A549 (cell line): ENCODE results near the gene SS18. TPM values are rescaled to one million over a fixed set of nuclear protein-coding genes. Genes with fewer than 3 reads are reported as not detected.

Source experiments
- ATAC-seq, 2 experiments: fragments of 200-7000 bp in 1 of 2; fragments of >200 bp in 1 of 2; cut with Nextera tagmentation in 1 of 2; cut with Tn5 transposase in 1 of 2; 3 replicates each; pipeline versions ENCODE4 v1.8.0 to v1.9.1; 2018 to 2020; ENCODE audit warnings: mild to moderate bottlenecking in 1 of 2, moderate library complexity in 1 of 2
- CTCF ChIA-PET: fragments of 300-600 bp; sonication (Branson Sonifier 250); formaldehyde crosslinking; extraction: SDS; loops from one replicate; lab custom pipeline; 2021; ENCODE audit warnings: antibody characterized with exemption, inconsistent platforms; lab: Yijun Ruan, JAX
- POLR2A ChIA-PET: fragments of 350-600 bp; formaldehyde crosslinking; extraction: SDS; loops from one replicate; lab custom pipeline; 2021; ENCODE audit warnings: antibody characterized with exemption, inconsistent platforms; lab: Yijun Ruan, JAX
- DNase-seq, 2 experiments: peaks; one replicate each; pipeline versions ENCODE4 v3.0.0 to v3.0.0-alpha.2; 2011 to 2016; ENCODE audit warnings: low read depth in 1 of 2, low spot score in 1 of 2
- FAIRE-seq: peaks from 2 replicates; lab custom pipeline; 2011; peaks lifted over from hg19 to GRCh38; lab: Jason Lieb, UNC
- H3K27ac ChIP-seq, 2 experiments: fragments of >200 bp; sonication (Bioruptor Twin); formaldehyde crosslinking; 3 replicates each; pipeline ENCODE4 v1.5.1; 2016 to 2017
- H3K4me1 ChIP-seq: fragments of >200 bp; sonication (Bioruptor Twin); formaldehyde crosslinking; 3 replicates; pipeline ENCODE4 v1.6.1; 2016
- H3K4me2 ChIP-seq: fragments of >200 bp; sonication (Bioruptor Twin); formaldehyde crosslinking; 3 replicates; pipeline ENCODE4 v1.6.1; 2016
- H3K4me3 ChIP-seq: fragments of >200 bp; sonication (Bioruptor Twin); formaldehyde crosslinking; 3 replicates; pipeline ENCODE4 v1.5.1; 2016
- H3K9me3 ChIP-seq: fragments of >200 bp; sonication (Bioruptor Twin); formaldehyde crosslinking; 3 replicates; pipeline ENCODE4 v1.6.1; 2016
- CBX2 ChIP-seq: fragments of 200-600 bp; sonication (generic); IDR thresholded peaks from 2 replicates; pipeline ENCODE4 v1.6.1; 2016; ENCODE audit warnings: low read depth, mild to moderate bottlenecking, borderline replicate concordance
- CHD2 ChIP-seq: fragments of 150-350 bp; IDR thresholded peaks from 2 replicates; pipeline ENCODE4 v1.6.1; 2014; ENCODE audit warnings: low read length; ENCODE audit not compliant: partially characterized antibody
- FOSL2 ChIP-seq, 2 experiments: fragments of 450-650 bp in 1 of 2; fragments of >200 bp in 1 of 2; sonication (Bioruptor Twin) in 1 of 2; formaldehyde crosslinking; IDR thresholded peaks; 2 replicates each; pipeline versions ENCODE4 v1.5.0 to v1.6.1; 2016 to 2020; ENCODE audit warnings: mild to moderate bottlenecking in 1 of 2, moderate library complexity in 1 of 2
- FOXS1 ChIP-seq: fragments of 250-450 bp; sonication (Bioruptor Pico); IDR thresholded peaks from 2 replicates; pipeline ENCODE4 v1.5.0; 2020; ENCODE audit warnings: mild to moderate bottlenecking, moderate library complexity
- KDM1A ChIP-seq: fragments of 200-600 bp; sonication (generic); IDR thresholded peaks from 2 replicates; pipeline ENCODE4 v1.6.1; 2016; ENCODE audit warnings: low read depth, mild to moderate bottlenecking
- MAFK ChIP-seq: fragments of 450-650 bp; IDR thresholded peaks from 2 replicates; pipeline ENCODE4 v1.6.1; 2014; ENCODE audit not compliant: partially characterized antibody
- POLR2AphosphoS2 ChIP-seq: conservative IDR thresholded peaks from 2 replicates; pipeline ENCODE4 v1.6.1; 2012; ENCODE audit warnings: low read length, improper control_type of control experiment, inconsistent platforms
- RAD21 ChIP-seq, 2 experiments: fragments of >200 bp in 1 of 2; sonication (Bioruptor Twin) in 1 of 2; formaldehyde crosslinking in 1 of 2; IDR thresholded peaks in 1 of 2; conservative IDR thresholded peaks in 1 of 2; 2 replicates in 1 of 2; 3 replicates in 1 of 2; pipeline ENCODE4 v1.6.1; 2012 to 2018; ENCODE audit warnings: inconsistent platforms in 1 of 2
- RCOR1 ChIP-seq: fragments of 150-350 bp; IDR thresholded peaks from 2 replicates; pipeline ENCODE4 v1.6.1; 2014; ENCODE audit warnings: antibody characterized with exemption, low read length, low read depth
- RNF2 ChIP-seq: fragments of 200-600 bp; sonication (generic); IDR thresholded peaks from 2 replicates; pipeline ENCODE4 v1.6.1; 2016; ENCODE audit warnings: low read depth, mild to moderate bottlenecking, antibody characterized with exemption, moderate library complexity, borderline replicate concordance
- TP53 ChIP-seq: fragments of 250-450 bp; sonication (Bioruptor Pico); IDR thresholded peaks from 2 replicates; pipeline ENCODE4 v1.5.0; 2021; ENCODE audit warnings: mild to moderate bottlenecking, moderate library complexity
- ZSCAN20 ChIP-seq: fragments of 250-450 bp; sonication (Bioruptor Pico); IDR thresholded peaks from 2 replicates; pipeline ENCODE4 v1.8.0; 2022; ENCODE audit warnings: mild to moderate bottlenecking, moderate library complexity
- WGBS: methylation state at CpG from one replicate; pipeline ENCODE4 v1.1.6; 2017; ENCODE audit errors: missing lambda C conversion rate; 5-methylcytosine and 5-hydroxymethylcytosine counted together
- polyA plus RNA-seq, 4 experiments: library from polyadenylated mRNA; depleted of rRNA in 3 of 4; stranded (reverse); fragments of >200 nt; fragmentation: RNase III in 1 of 4; extraction: RNeasy Plus Mini Kit Qiagen cat#74134 plus additional on column Dnase treatment in 1 of 4; gene quantifications; 2 replicates in 3 of 4; 3 replicates in 1 of 4; pipeline ENCODE4 v1.2.3, GENCODE V29; 2011 to 2017
- TF ChIP-seq, protein P1 (sequence below): fragments of 250-450 bp; sonication (Bioruptor Pico); IDR thresholded peaks from 2 replicates; pipeline ENCODE4 v1.5.0; 2020; ENCODE audit warnings: low read depth, mild to moderate bottlenecking, moderate library complexity
- TF ChIP-seq, protein P2 (sequence below): fragments of 150-350 bp; IDR thresholded peaks from 2 replicates; pipeline ENCODE4 v1.6.1; 2014; ENCODE audit warnings: low read depth, mild to moderate bottlenecking, low read length
- TF ChIP-seq, protein P3 (sequence below): fragments of >200 bp; sonication (Bioruptor Twin); formaldehyde crosslinking; IDR thresholded peaks from 3 replicates; pipeline ENCODE4 v1.5.1; 2016
- TF ChIP-seq, protein P4 (sequence below): fragments of >200 bp; sonication (Bioruptor Twin); formaldehyde crosslinking; IDR thresholded peaks from 3 replicates; pipeline ENCODE4 v1.6.1; 2016
- TF ChIP-seq, protein P5 (sequence below): IDR thresholded peaks from 2 replicates; pipeline ENCODE4 v1.6.1; 2012

SS18 gene
- polyA plus RNA-seq, 2 of the 4 experiments (the other 2 are of a cell fraction): 59.0 to 119 TPM

DNA sequence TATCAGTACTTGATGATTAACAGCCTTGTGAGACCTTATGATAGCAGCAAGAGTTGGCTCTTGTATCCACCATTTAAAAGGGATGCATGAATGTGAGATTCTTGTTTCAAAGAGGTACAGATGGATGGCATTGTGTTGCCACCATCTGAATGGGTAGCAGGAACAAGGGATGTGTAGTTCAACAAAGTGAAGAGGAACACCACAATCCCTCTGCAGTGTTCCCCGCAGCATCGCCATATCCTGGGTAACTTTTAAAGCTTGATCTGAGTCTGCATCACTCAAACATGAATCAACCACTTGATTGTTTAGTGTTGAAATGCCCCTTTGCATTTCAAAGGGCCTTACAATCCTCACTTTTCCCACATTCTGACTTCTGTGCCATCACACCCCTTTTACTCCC, 106.7 kb downstream of the SS18 start:
- ATAC-seq: no peak
- 98% methylated on average over 2 of the region's 2 CpGs for WGBS
- Histone ChIP-seq H3K9me3 (no peaks in the 10 kb centered on the region), H3K27ac (no peak overlapping the region), H3K4me1 (no peaks in the 10 kb centered on the region), H3K4me3 (no peak overlapping the region), H3K4me2 (no peak overlapping the region)
- ChIA-PET POLR2A (no interaction called here), CTCF (no interaction called here)
- no peak for FAIRE-seq
- DNase-seq: no peak
- no peak for TF ChIP-seq MAFK
- no peak for TF ChIP-seq TP53 (CRISPR knock-in tag)
- TF ChIP-seq, protein P1, sequence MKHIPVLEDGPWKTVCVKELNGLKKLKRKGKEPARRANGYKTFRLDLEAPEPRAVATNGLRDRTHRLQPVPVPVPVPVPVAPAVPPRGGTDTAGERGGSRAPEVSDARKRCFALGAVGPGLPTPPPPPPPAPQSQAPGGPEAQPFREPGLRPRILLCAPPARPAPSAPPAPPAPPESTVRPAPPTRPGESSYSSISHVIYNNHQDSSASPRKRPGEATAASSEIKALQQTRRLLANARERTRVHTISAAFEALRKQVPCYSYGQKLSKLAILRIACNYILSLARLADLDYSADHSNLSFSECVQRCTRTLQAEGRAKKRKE (CRISPR knock-in tag): no peak
- no peak for TF ChIP-seq RAD21 (conservative IDR thresholded peaks at IDR 0.05 in 1 of 2, IDR thresholded peaks at IDR 0.05 in 1 of 2)
- TF ChIP-seq CHD2: no peak

DNA sequence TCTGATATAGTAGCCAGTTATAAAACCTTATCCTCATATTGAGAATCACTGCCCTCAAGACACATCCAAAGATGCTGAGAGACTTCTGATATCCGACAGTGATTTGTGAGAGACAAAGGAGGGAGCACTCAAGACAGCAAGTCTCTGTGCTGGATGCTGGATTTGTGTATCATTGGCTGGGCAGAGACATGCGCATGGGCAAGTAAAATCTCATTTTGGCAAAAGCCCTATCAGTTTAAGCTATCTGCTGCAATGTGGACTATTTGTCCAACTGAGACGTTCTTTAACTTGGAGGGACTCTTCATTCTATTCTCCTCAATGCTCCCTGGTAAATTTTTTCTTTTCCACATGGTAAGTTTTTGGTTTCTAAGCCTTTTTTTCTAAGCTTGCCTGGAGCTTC, 107.5 kb downstream of the SS18 start:
- WGBS: 55% methylated on average over 3 of the region's 3 CpGs
- FAIRE-seq: no peak
- no peak for DNase-seq
- no peaks in the 10 kb centered on the region for H3K9me3 ChIP-seq
- ChIA-PET CTCF (no interaction called here), POLR2A (no interaction called here)
- H3K27ac ChIP-seq: no peak overlapping the region
- H3K4me2 ChIP-seq: no peak overlapping the region
- H3K4me1 ChIP-seq: no peaks in the 10 kb centered on the region
- TF ChIP-seq, protein P2, sequence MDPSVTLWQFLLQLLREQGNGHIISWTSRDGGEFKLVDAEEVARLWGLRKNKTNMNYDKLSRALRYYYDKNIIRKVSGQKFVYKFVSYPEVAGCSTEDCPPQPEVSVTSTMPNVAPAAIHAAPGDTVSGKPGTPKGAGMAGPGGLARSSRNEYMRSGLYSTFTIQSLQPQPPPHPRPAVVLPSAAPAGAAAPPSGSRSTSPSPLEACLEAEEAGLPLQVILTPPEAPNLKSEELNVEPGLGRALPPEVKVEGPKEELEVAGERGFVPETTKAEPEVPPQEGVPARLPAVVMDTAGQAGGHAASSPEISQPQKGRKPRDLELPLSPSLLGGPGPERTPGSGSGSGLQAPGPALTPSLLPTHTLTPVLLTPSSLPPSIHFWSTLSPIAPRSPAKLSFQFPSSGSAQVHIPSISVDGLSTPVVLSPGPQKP: no peak
- TF ChIP-seq RAD21 (conservative IDR thresholded peaks at IDR 0.05 in 1 of 2, IDR thresholded peaks at IDR 0.05 in 1 of 2) (no peak), FOXS1 (no peak), RNF2 (no peak), POLR2AphosphoS2 (no peak), FOSL2 (IDR thresholded peaks at IDR 0.05) (no peak), FOSL2 (CRISPR knock-in tag; IDR thresholded peaks at IDR 0.05) (no peak), KDM1A (no peak)
- no peak overlapping the region for H3K4me3 ChIP-seq
- ATAC-seq: no peak

DNA sequence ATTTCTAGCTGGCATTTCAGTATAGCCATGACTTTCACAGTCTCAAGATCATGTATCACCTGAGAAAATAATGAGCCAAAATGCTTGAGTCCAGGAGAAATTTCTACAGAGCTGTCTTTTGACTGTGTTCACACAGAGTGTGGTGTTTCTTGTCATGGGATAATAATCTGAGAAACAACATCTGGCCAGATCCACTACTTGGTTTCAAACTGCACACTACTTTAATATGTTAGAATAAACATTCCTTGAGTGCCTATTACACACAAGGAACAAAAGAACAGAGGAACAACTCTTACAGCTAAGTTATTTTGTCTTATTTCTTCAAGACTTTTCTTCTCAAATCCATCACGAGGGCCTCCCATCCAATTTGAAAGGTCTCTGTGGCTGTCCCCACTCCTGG, 108.3 kb downstream of the SS18 start:
- H3K9me3 ChIP-seq: no peaks in the 10 kb centered on the region
- no peak overlapping the region for H3K4me3 ChIP-seq
- ATAC-seq (no peak), FAIRE-seq (no peak), DNase-seq (no peak)
- TF ChIP-seq, protein P3, sequence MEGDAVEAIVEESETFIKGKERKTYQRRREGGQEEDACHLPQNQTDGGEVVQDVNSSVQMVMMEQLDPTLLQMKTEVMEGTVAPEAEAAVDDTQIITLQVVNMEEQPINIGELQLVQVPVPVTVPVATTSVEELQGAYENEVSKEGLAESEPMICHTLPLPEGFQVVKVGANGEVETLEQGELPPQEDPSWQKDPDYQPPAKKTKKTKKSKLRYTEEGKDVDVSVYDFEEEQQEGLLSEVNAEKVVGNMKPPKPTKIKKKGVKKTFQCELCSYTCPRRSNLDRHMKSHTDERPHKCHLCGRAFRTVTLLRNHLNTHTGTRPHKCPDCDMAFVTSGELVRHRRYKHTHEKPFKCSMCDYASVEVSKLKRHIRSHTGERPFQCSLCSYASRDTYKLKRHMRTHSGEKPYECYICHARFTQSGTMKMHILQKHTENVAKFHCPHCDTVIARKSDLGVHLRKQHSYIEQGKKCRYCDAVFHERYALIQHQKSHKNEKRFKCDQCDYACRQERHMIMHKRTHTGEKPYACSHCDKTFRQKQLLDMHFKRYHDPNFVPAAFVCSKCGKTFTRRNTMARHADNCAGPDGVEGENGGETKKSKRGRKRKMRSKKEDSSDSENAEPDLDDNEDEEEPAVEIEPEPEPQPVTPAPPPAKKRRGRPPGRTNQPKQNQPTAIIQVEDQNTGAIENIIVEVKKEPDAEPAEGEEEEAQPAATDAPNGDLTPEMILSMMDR: no peak
- TF ChIP-seq, protein P1 (CRISPR knock-in tag): no peak
- TF ChIP-seq, protein P4, sequence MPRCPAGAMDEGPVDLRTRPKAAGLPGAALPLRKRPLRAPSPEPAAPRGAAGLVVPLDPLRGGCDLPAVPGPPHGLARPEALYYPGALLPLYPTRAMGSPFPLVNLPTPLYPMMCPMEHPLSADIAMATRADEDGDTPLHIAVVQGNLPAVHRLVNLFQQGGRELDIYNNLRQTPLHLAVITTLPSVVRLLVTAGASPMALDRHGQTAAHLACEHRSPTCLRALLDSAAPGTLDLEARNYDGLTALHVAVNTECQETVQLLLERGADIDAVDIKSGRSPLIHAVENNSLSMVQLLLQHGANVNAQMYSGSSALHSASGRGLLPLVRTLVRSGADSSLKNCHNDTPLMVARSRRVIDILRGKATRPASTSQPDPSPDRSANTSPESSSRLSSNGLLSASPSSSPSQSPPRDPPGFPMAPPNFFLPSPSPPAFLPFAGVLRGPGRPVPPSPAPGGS: no peak
- no peak for TF ChIP-seq CBX2
- TF ChIP-seq, protein P5, sequence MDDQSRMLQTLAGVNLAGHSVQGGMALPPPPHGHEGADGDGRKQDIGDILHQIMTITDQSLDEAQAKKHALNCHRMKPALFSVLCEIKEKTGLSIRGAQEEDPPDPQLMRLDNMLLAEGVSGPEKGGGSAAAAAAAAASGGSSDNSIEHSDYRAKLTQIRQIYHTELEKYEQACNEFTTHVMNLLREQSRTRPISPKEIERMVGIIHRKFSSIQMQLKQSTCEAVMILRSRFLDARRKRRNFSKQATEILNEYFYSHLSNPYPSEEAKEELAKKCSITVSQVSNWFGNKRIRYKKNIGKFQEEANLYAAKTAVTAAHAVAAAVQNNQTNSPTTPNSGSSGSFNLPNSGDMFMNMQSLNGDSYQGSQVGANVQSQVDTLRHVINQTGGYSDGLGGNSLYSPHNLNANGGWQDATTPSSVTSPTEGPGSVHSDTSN: no peak
- no peak for TF ChIP-seq ZSCAN20 (CRISPR knock-in tag)
- no peak for TF ChIP-seq RCOR1
- WGBS: 9% methylated on average over 1 of the region's 1 CpG
- H3K4me1 ChIP-seq: no peaks in the 10 kb centered on the region
- CTCF ChIA-PET: no interaction called here
- POLR2A ChIA-PET: no interaction called here
- no peak overlapping the region for H3K4me2 ChIP-seq
- H3K27ac ChIP-seq: no peak overlapping the region
